ENCODE data around the gene GGA3.

- TF ChIP-seq EP300 (IDR thresholded peaks at IDR 0.05; ENCODE audit: borderline replicate concordance) (no peak), MAX (IDR thresholded peaks at IDR 0.05) (no peak)
Measured at GRCh38 chr17:75267153-75267410, 5.7 kb upstream of the GGA3 start.
